CD4-positive, alpha-beta T cell (primary cell): ENCODE results near the gene ATXN1. TPM values are rescaled to one million over a fixed set of nuclear protein-coding genes. Genes with fewer than 3 reads are reported as not detected.

Experiments
- ATAC-seq: fragments of 200-7000 bp; cut with Tn5 transposase; one replicate; pipeline ENCODE4 v1.10.0; 2022; ENCODE audit warnings: mild to moderate bottlenecking; ENCODE audit not compliant: poor library complexity
- CTCF ChIA-PET: fragments of 350-600 bp; sonication (Branson Sonifier 250); formaldehyde crosslinking; loops from one replicate; lab custom pipeline; 2021; ENCODE audit warnings: antibody characterized with exemption, inconsistent platforms; lab: Charles Lee
- POLR2A ChIA-PET: fragments of 350-600 bp; sonication (Branson Sonifier 250); formaldehyde crosslinking; loops from one replicate; lab custom pipeline; 2021; ENCODE audit warnings: antibody characterized with exemption, inconsistent platforms; lab: Charles Lee
- DNase-seq, 14 experiments: peaks; one replicate each; pipeline ENCODE4 v3.0.0-alpha.2; 2013 to 2020; ENCODE audit warnings: mixed read lengths in 2 of 14
- H3K27ac ChIP-seq, 2 donors: one replicate each; pipeline versions ENCODE4 v1.5.1 to v1.7.0; 2013; ENCODE audit warnings: low read length in 2 of 2, low read depth in 1 of 2, mild to moderate bottlenecking in 1 of 2
- H3K27me3 ChIP-seq, 2 experiments: 1 replicate in 1 of 2; 2 replicates in 1 of 2; pipeline versions ENCODE4 v1.6.1 to v1.7.0; 2013; ENCODE audit warnings: low read length in 2 of 2, control low read depth in 1 of 2, mild to moderate bottlenecking in 1 of 2, moderate library complexity in 1 of 2; ENCODE audit not compliant: insufficient read depth in 2 of 2, control insufficient read depth in 1 of 2
- H3K36me3 ChIP-seq: one replicate; pipeline ENCODE4 v1.6.1; 2013; ENCODE audit warnings: low read length, control low read depth; ENCODE audit not compliant: insufficient read depth
- H3K4me1 ChIP-seq: one replicate; pipeline ENCODE4 v1.6.1; 2013; ENCODE audit warnings: low read length, control low read depth; ENCODE audit not compliant: insufficient read depth
- H3K4me3 ChIP-seq: one replicate; pipeline ENCODE4 v1.5.1; 2013; ENCODE audit warnings: mild to moderate bottlenecking, low read length, moderate library complexity
- H3K9me3 ChIP-seq, 2 experiments: 1 replicate in 1 of 2; 2 replicates in 1 of 2; pipeline versions ENCODE4 v1.6.1 to v1.7.0; 2013; ENCODE audit warnings: low read length in 2 of 2, mild to moderate bottlenecking in 2 of 2, control low read depth in 1 of 2, moderate library complexity in 1 of 2; ENCODE audit not compliant: control insufficient read depth in 1 of 2, insufficient read depth in 1 of 2
- H3K27ac Mint-ChIP-seq: one replicate; pipeline ENCODE4 v1.8.0; 2020; ENCODE audit warnings: mixed read lengths
- H3K27me3 Mint-ChIP-seq: one replicate; pipeline ENCODE4 v1.8.0; 2021; ENCODE audit warnings: mixed read lengths
- H3K36me3 Mint-ChIP-seq: one replicate; pipeline ENCODE4 v1.8.0; 2021; ENCODE audit warnings: low read depth, mixed read lengths
- H3K4me1 Mint-ChIP-seq: one replicate; pipeline ENCODE4 v1.8.0; 2021; ENCODE audit warnings: low read depth, mixed read lengths
- H3K4me3 Mint-ChIP-seq: one replicate; pipeline ENCODE4 v1.8.0; 2020; ENCODE audit warnings: mild to moderate bottlenecking, mixed read lengths
- H3K9me3 Mint-ChIP-seq: one replicate; pipeline ENCODE4 v1.8.0; 2020; ENCODE audit warnings: mixed read lengths
- intact Hi-C, 2 experiments: fragments of 100-400 bp; cut with DNase I in 1 of 2; cut with micrococcal nuclease in 1 of 2; formaldehyde crosslinking; loops; one replicate each; pipeline versions ENCODE4 v1.15.1 to v1.9.0; 2023 to 2025; cut with DNase I, micrococcal nuclease
- total RNA-seq, 174 experiments: library from RNA in 2 of 174; stranded (reverse) in 2 of 174; gene quantifications; one replicate each; pipeline ENCODE4 v1.2.3 and lab custom pipeline; 2021 to 2026
- TF ChIP-seq, protein P1 (sequence below): fragments of 200-600 bp; IDR thresholded peaks from one replicate; pipeline ENCODE4 v1.8.0; 2022; ENCODE audit warnings: antibody characterized with exemption, mild to moderate bottlenecking

Gene ATXN1
- total RNA-seq, 2 experiments from 2014 or later: 74.2 to 76.7 TPM

DNA sequence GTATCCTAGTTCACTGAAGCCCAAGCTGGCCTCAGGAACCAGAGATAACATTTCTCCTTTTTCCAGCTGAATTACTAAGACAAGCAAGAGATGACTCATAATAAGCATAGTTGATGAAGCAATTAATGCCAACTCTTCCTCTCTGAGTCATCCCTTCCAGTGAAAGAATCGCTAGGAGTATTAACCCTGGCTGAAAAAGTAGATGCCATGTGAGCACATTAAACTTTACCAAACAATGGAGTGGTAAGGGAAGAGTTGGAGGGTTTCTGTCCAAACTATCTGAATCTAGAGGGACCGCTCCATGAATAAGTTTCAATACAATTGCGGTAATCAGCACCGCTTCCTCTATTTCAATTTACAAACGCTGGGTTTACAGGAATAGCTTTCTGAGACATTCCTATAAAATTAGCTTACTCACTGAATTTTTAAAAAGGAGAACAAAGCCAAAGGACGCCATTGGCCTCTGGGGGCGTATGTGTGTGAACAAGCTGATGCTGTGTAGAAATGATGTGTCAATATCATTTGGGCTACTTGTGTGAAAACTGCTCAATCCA, 48.3 kb downstream of the ATXN1 start:
- DNase-seq (peak in 3 of 14 experiments; percentile 57 to 69 (median 61)), ATAC-seq (peak; percentile 37)
- ChIA-PET POLR2A (interaction anchor here (0.7 to 2.6 kb wide), 7 partner anchors 14 to 93 kb away, joined by 3 to 14 read pairs (median 3); partner anchors contain the start of gene ATXN1), CTCF (interaction anchor here (0.6 to 1.4 kb wide), 8 partner anchors 9 to 381 kb away, joined by 3 to 5 read pairs (median 3); no protein-coding TSS in a partner anchor)
- Mint-ChIP-seq H3K9me3 (no peaks in the 10 kb centered on the region), H3K27me3 (no peaks in the 10 kb centered on the region), H3K4me3 (peak overlapping the region; percentile 70), H3K4me1 (peaks cover 32% of the 10 kb centered on the region), H3K27ac (peak overlapping the region; percentile 82), H3K36me3 (no peaks in the 10 kb centered on the region)
- H3K27ac ChIP-seq: peak overlapping the region; percentile 25 to 54
- H3K4me3 ChIP-seq: peak overlapping the region; percentile 36
- H3K4me1 ChIP-seq: peaks cover 24% of the 10 kb centered on the region
- no peaks in the 10 kb centered on the region for H3K9me3 ChIP-seq
- TF ChIP-seq, protein P1, sequence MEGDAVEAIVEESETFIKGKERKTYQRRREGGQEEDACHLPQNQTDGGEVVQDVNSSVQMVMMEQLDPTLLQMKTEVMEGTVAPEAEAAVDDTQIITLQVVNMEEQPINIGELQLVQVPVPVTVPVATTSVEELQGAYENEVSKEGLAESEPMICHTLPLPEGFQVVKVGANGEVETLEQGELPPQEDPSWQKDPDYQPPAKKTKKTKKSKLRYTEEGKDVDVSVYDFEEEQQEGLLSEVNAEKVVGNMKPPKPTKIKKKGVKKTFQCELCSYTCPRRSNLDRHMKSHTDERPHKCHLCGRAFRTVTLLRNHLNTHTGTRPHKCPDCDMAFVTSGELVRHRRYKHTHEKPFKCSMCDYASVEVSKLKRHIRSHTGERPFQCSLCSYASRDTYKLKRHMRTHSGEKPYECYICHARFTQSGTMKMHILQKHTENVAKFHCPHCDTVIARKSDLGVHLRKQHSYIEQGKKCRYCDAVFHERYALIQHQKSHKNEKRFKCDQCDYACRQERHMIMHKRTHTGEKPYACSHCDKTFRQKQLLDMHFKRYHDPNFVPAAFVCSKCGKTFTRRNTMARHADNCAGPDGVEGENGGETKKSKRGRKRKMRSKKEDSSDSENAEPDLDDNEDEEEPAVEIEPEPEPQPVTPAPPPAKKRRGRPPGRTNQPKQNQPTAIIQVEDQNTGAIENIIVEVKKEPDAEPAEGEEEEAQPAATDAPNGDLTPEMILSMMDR: peak; percentile 11
- intact Hi-C loops: loop anchor here (2.0 to 5.0 kb wide), 3 partner anchors 16 to 61 kb away; partner anchors contain the start of gene ATXN1 (in 1 of the 2)
- H3K36me3 ChIP-seq: no peaks in the 10 kb centered on the region
- H3K27me3 ChIP-seq: no peaks in the 10 kb centered on the region

DNA sequence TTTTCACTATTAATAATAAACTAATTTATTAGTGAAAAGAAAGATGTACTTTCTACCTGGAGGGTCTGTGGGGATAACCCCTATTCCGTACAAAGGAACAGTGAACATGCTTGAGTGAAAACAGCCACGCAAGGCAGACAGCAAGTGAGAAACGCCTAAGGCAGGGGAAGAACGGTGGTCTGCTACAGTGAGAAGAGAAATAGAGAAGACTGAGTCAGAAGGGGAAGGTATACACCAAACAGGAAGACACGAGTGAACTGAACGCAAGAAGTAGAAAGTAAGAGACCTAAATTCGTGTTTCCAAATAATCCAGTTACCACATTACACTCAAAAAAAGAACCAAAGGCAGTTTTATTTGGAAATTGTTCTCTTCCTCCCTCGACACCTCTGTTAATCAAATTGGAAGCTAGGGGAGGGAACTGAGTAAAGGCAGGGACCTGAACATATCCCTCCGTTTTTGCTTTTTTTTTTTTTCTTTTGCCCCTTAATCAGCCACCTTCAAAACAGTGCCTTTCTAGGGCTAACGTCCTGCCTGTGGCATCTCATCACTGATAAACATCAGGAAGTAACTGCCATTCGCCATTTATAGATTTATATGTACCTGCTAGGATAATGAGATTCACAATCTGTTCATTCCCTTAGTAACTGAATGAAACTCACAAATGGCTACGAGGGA, 48.9 kb downstream of the ATXN1 start:
- H3K9me3 ChIP-seq: no peaks in the 10 kb centered on the region
- no peaks in the 10 kb centered on the region for H3K27me3 ChIP-seq
- CTCF ChIA-PET: interaction anchor here (0.6 to 1.4 kb wide), 10 partner anchors 9 to 381 kb away, joined by 3 to 5 read pairs (median 3); no protein-coding TSS in a partner anchor
- no peaks in the 10 kb centered on the region for H3K36me3 ChIP-seq
- Mint-ChIP-seq H3K36me3 (no peaks in the 10 kb centered on the region), H3K4me3 (peak overlapping the region; percentile 70), H3K27ac (peak overlapping the region; percentile 82), H3K9me3 (no peaks in the 10 kb centered on the region), H3K27me3 (no peaks in the 10 kb centered on the region), H3K4me1 (peaks cover 36% of the 10 kb centered on the region)
- peak overlapping the region; percentile 25 to 54 for H3K27ac ChIP-seq
- peaks cover 26% of the 10 kb centered on the region for H3K4me1 ChIP-seq
- intact Hi-C loops: loop anchor here (2.0 to 5.0 kb wide), 3 partner anchors 16 to 60 kb away; partner anchors contain the start of gene ATXN1 (in 1 of the 2)
- POLR2A ChIA-PET: interaction anchor here (0.7 to 2.6 kb wide), 7 partner anchors 17 to 92 kb away, joined by 3 to 14 read pairs (median 3); partner anchors contain the start of gene ATXN1
- H3K4me3 ChIP-seq: peak overlapping the region; percentile 36
- peak; percentile 56 for ATAC-seq
- TF ChIP-seq, protein P1: no peak
- peak in 4 of 14 experiments; percentile 45 to 67 (median 58) for DNase-seq

DNA sequence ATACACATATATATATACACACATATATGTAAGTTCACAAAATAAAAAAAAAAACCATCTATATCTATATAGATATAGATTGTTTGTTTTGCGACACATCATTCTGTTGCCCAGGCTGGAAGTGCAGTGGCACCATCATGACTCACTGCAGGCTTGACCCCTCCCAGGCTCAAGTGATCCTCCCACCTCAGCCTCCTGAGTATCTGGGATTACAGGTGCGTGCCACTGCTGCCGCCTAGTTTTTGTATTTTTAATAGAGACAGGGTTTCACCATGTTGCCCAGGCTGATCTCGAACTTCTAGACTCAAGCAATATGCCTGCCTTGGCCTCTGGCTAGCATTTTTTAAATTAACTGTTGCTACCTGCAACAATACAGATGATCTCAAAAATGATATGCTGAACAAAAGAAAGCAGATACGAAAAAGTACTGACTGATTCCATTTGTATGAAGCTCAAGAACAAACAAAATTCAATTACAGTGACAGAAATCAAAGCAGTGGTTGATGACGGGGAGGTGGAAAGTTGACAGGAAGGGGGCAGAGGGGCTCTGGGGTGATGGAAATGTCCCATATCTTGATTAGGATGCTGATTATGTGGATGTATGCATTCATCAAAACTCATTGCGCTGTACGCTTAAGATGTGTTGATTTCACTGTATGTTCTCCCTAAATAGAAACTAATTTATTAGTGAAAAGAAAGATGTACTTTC, 49.6 kb downstream of the ATXN1 start:
- Mint-ChIP-seq H3K27me3 (no peaks in the 10 kb centered on the region), H3K27ac (peak overlapping the region; percentile 82), H3K4me3 (peak overlapping the region; percentile 73), H3K9me3 (no peaks in the 10 kb centered on the region), H3K4me1 (peaks cover 43% of the 10 kb centered on the region), H3K36me3 (no peaks in the 10 kb centered on the region)
- peaks cover 29% of the 10 kb centered on the region for H3K4me1 ChIP-seq
- DNase-seq (peak in 11 of 14 experiments; percentile 20 to 86 (median 38)), ATAC-seq (peak; percentile 57)
- no peaks in the 10 kb centered on the region for H3K9me3 ChIP-seq
- ChIA-PET POLR2A (interaction anchor here (1.0 to 2.6 kb wide), 4 partner anchors 16 to 51 kb away, joined by 3 to 14 read pairs (median 4); partner anchors contain the start of gene ATXN1), CTCF (interaction anchor here (0.8 to 1.4 kb wide), 4 partner anchors 16 to 375 kb away, joined by 3 to 4 read pairs (median 3); no protein-coding TSS in a partner anchor)
- intact Hi-C loops: loop anchor here (2.0 to 5.0 kb wide), 3 partner anchors 15 to 59 kb away; partner anchors contain the start of gene ATXN1 (in 1 of the 2)
- H3K4me3 ChIP-seq: peak overlapping the region; percentile 36
- peak overlapping the region; percentile 25 to 54 for H3K27ac ChIP-seq
- TF ChIP-seq, protein P1: no peak
- no peaks in the 10 kb centered on the region for H3K27me3 ChIP-seq
- H3K36me3 ChIP-seq: no peaks in the 10 kb centered on the region
